GM18870 (cell line): ENCODE results near the gene LEP.
"Not testable (repeated sequence)": the region's sequence is repeated elsewhere in the genome, so short reads cannot be mapped to it uniquely, and the experiment has no call there.

ENCODE experiments used
- ATAC-seq: cut with Tn5 transposase; IDR thresholded peaks from one replicate; pipeline ENCODE4 v1.9.1; 2021; ENCODE audit warnings: moderate library complexity; ENCODE audit not compliant: unreplicated experiment

The LEP gene

DNA sequence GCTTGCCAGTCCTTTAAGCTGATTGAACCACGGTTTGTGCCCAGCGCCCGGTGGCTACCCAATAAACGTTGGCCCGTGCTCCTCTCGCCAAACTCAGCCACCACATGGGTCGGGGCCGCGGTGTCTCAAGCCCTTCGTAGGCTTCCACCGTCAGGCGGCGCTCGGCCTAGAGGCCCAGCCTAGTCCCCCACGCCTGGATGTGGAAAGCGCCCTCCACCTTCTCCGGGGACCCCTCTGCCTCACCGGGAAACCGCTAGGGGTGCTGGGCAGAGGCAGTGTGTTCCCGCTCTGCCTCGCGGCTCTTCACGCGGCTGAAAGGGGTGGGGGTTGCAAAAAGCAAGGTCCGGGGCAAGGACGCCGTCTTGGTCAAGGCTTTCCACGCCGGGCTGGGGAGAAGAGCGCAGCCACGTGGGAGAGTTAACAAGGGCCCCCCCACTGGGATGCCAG is 29.8 kb downstream of the LEP start:
- ATAC-seq, result no peak

DNA sequence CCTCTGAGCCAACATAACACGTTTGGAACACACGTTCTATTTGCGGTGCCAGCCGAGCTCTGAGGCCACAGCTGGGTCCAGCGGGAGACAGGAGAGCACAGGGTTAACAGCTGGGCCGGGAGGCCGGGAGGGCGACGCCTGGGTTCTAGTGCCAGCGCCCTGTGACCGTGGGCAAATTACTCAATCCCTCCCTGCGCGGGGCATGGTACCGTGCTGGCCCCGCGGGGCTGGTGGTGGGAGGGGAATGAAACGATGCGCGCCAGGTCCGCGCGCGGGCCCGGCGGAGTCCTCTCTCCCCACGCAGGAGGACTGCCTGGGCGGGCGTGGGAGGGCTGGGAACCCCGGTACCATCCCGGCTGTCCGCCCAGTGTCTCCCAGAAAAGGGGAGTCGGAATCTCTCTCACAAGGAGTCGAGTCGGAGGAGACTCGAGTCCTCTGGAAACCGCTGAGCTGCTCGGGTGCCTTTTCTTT is 30.4 kb downstream of the LEP start:
- no peak for ATAC-seq

DNA sequence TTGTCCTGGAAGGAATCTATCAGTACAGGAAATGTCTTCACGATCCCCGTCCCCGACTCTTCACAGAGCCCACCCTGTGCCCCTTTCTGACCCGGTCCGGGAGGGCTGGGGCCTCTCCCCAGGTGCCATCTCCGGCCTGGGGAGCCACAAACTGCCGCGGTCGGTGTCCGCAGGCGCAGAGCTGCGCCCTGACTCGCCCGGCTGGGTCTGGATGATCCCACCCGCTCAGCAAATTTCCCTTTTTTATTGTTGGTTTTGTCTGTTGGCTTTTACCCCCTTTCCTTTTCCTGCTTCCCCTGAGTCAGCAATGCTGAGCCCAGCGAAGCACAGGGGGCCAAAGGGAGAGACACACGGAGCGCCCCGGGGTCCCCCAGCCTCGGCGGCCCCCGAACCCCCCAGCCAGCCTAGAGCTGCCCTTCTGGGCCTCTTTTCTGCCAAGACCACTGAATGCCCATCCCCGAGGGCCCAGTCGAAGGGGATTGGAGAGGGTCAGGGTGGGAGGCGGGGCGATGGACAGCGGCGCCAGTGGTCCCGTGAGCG is 30.9 kb downstream of the LEP start:
- no peak for ATAC-seq

DNA sequence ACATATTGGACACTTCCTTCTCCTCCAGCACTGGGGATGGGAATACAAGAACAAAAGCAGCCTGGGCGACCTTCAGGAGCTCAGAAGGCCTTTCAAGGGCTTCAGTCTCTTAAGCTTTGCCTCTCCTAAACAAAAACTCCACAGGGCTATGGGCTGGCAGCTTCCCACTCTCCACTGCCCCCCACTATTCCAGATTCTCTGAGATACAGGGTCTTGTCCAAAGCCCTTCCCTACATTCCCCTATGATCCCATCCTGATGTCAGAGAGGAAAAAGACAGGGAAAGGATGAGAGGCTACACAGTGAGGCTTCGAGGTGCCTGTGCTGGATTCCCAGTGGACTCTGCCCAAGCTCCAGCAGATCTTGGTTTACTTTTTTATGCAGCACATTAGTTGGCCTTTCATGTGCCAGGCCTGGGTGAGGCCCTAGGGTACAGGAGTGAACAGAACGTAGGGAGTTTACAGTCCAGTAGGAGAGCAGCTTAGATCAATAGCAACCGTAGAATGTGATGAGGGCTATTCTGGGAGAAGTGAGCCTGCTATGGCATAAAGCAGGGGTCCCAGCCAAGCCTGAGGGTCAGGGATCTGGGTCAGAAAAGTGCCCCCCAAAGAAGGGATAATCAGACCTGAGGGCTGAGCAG is 33.3 kb downstream of the LEP start:
- ATAC-seq, result no peak

DNA sequence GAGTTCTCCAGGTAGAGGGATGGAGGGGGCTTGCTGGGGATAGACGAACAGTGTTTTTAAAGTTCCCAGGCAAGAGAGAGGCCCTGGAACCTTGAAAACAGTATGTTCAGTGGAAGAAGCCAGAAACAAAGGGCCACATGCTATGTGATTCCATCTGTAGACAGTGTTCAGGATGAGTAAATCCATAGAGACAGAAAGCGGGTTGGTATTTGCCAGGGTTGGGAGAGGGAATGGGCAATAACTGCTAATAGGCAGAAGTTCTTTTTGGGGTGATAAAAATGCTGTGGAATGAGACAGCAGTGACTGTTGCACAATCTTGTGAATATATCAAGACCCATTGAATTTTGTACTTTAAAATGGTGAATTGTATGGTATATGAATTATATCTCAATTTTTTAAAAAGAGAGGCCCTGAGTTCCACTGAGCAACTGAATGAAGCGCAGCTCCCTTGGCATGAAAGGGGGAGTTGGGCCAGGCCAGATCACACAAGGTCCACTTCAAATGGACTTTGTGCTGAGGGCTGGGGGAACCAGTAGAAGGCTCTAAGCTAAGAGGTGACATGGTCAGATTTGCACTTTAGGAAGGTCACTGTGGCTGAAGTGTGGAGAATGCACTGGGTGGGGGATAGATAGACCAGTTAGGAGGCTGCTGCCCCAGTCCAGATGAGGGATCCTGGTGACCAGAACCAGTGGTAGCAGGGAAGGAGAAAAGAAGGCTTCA is 34.0 kb downstream of the LEP start:
- no peak for ATAC-seq

DNA sequence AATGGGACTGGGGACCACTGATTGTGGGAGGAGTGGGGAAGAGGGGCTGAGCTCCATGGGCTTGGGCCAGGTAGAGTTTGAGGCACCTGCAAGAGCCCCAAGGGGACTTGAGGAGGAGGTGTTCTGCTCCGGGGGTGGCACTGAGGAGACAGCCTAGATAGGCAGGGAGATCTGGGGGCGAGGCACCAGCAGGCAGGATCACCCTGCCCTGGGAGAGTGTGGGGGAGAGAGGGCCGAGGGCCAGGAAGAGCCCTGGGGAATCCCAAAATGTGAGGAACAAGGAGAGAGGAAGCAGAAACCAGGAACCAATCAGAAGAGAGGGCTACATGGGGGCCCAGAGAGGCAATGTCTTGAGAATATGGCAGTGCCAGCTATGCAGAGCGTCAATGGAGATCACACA is 34.6 kb downstream of the LEP start:
- no peak for ATAC-seq

DNA sequence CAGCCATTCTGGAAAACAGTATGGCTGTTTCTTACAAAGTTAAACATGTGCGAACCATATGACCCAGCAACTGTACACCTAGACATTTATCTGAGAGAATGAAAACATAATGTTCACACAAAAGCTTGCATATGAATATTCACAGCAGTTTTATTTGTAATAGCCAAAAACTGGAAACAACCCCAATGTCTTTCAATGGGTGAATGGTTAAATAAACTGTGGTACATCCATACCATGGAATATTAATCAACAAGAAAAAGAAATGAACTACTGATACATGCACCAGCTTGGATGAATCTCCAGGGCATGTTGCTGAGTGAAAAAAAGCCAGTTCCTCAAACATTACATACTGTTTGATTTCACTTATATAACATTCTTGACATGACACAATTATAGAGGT is 37.3 kb downstream of the LEP start:
- no peak for ATAC-seq

DNA sequence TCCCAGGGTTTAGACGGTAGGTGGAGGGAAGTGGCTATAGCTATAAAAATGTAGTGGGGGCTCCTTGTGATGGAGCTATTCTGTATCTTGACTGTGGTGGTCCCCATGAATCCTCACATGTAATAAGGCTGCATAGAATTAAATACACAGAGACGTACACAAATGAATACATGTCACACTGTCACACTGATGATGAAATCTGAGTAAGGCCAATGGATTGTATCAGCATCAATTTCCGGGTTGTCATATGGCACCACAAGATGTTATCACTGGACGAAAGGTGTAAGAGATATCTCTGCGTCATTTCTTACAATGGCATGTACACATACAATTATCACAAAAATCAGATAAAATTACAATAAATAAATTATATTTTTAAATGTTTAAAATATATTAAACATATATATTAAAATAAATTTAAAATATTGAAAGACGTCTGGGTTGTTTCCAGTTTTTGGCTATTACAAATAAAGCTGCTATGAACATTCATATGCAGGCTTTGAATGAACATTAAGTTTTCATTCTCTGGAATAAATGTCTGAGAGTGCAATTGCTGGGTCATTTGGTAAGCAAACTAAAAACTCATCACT is 38.1 kb downstream of the LEP start:
- ATAC-seq, result no peak

DNA sequence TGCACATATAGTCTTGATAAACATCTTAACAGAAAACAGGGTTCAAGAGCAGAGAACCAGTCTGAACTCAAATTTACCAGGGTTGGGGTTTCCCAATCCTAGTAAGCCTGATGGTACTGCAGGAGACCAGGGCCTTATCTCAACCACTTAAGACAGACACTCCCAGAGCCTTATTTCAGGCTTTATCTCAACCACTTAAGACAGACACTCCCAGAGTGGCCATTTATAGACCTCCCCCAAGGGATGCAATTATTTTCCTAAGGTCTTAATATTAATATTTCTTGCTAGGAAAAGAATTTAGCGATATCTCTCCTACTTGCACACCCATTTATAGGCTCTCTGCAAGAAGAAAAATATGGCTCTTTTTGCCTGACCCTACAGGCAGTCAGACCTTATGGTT is 39.4 kb downstream of the LEP start:
- not testable (repeated sequence) for ATAC-seq

DNA sequence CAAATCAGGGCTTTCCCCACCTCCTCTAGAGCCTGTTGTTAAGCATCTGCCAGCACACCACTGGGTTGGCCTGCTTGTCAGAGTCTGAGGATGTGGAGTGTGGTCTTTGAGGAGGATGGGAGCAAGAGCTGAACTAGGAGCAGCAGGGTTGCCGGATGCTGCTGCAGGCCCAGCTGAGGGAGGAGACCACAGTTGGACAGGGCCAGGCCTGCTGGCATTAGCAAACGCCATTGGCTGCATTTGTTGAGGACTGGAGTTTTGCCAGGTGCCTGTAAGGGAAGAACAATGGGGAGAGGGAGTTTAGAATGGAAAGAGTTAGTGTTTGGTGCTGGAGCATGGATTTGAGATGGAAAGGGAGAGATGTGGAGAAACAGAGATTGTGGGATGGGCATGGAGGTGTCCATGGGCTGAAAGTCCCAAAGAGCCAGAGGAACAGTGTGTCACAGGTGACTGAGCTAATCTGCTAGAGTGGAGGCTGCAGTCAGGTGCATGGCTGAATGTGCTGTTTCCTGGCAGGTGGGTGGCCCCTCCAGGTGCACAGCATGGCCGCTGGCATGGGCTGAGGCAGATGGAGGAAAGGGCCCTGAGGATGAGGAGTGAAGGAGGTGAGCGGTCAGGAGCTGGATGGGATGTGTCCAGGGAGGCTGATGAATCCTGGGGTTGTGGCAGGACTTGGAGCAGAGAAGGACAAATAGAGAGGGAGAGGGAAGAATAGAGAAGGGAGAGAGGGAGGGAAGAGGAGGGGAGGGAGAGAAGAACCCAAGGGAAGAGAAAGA is 40.7 kb downstream of the LEP start:
- ATAC-seq, result no peak

DNA sequence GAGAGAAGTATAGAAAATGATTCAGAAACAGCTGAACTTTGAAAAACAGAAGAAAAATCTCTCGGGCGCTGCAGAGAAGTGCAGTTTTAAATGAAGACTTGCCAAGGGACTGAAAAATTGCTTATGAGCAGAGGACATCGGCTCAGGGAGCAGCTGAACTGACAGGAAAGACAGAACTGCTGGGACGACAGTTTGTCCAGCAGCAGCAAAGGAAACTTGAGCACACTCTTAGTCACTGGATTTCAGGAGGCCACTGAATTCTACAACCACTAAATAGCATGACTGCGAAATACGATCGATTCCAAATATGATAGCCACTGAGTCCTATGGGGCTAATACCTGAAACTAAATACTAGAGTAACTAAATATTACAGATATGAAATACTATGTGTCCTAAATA is 43.0 kb downstream of the LEP start:
- no peak for ATAC-seq

DNA sequence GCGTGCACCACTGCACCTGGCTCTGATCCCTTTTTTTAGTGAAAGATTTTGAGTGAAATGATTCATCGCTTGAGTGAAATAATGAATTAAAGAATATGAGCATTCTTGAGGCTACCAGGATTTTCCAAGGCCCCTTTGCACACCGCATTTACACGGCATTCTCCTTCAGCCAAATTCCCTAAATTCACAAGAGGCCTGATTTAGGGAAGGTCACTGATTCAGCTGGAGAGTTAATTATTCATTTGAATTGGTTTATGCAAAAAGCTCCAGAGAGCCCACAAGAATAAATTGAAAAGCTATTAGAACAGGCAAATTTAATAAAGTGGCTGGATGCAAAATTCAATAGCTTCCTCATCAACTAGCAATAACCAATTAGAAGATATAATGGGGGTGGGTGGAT is 46.5 kb downstream of the LEP start:
- no peak for ATAC-seq

DNA sequence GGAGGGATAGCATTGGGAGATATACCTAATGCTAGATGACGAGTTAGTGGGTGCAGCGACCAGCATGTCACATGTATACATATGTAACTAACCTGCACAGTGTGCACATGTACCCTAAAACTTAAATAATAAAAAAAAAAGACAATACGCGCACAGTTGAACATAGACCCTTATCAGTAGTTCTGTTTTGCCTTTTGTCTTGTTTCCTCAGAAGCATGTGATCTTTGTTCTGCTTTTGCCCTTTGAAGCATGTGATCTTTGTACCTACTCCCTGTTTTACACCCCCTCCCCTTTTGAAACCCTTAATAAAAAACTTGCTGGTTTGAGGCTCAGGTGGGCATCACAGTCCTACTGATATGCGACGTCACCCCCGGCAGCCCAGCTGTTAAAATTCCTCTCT is 56.9 kb downstream of the LEP start:
- not testable (repeated sequence) for ATAC-seq

DNA sequence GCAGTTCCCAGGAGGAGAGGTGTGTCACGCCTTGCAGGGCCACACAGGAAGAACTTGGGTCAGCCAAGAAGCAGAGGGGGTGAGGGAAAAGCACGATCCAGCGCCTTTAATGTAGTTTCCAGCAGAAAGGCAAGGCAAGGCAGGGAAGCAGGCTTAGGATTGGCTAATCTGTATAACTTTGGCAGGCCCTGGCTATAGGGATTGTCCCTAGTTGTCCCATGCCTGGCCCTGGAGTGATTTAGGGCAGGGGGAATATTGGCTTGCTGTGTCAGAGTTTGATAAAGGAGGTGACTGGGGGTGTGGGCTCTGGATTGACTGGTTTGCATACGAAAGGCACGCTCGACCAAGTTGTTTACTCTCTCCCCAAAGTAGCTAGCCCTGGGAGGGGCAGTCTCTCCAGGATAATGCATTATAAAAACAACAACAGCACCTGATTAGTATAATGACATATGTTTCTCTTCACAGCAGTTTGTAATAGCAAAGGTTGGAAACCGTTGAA is 58.1 kb downstream of the LEP start:
- ATAC-seq, result no peak

DNA sequence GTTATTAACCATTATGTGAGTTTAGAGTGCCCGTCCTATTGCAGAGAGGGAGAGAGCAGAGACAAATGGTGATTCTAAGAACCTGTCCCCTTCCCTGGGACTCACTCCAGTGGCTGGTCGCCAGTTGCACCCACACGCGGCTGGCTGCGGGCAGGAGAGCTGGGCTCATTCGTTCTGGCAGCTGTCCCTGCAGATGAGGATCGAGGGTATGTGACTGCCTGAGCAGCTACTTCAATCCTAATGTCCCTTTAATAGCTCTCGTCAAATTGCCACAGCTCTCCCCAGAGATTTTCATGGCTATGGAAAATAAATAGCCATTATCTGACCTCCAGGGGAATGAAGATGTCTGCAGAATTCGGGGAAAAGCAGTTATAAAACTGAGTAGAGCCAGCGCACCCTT is 61.1 kb downstream of the LEP start:
- ATAC-seq, result no peak

DNA sequence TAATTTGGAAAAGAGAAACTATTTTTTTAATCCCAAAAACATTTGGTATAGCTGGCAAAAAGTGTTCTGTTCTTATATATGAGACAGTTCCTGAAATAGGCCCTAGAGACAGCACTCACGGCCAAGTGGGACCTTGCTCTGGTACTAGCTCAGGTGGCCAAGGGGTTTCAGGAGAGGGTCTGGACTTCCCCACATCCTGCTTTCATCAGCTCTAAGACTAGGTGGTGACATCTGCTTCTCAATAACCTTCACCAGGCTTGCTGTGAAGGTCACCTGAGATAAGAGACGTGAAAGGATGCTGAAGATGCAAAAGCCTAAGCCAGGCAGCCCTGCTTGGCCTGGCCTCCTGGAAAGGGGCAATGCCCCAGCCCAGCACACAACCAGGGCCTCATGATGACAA is 62.1 kb downstream of the LEP start:
- no peak for ATAC-seq

DNA sequence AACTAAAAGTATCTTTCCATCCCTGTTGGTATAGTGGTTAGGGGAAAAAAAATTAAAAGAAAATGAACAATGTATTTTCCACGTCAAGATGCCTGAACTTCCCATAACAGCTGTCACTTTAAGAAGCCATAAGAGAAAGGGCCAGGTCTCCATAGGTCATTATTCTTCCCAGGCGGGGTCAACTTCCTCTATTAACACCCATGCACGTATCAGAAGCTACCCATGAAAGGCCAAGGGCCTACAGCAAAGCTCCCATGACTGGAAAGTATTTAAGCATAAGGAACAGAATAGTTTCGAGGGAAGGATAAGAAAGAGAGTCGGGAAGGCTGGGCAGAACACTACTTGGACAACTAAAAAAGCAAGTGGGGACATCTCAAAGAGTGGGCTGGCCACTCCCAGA is 62.6 kb downstream of the LEP start:
- ATAC-seq, result no peak

DNA sequence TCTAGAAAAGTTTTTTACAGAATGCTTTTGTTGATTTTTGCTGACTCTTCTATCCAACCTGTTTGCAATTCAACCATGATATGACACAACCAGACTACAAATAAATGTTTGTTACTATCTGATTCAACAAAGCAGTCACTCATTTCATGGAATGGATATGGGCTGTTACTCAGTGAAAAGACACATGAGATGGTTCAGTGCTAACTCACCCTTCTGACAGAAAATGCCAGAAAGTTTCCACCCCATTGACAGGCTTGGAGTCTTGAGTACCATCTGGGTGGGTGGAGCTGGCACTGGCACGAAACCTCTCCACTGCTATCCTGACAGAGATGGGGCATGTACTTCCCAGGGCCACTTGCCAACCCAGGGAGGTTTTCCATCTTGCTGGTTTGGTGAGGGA is 63.1 kb downstream of the LEP start:
- no peak for ATAC-seq

DNA sequence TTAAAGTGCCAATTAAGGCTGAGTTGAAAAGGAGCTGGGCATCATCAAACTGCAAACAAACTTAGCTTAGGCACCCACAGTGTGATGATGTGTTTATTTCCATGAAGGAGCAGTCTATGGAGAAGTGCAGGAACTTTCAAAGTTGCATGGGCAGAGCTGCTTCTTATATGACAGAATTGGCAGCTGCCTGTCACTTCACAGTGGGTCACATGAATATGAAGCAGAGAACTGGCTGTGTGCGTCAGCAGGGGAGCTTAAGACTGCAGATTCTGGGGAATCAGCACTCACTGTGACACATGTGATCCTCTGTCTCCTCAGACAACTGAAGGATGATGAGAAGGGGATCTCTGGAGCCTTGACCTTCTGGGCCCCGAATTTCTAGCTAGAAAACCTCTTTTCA is 66.0 kb downstream of the LEP start:
- ATAC-seq, result no peak
